ENCODE data around the gene ZNF346. TPM values are rescaled to one million over a fixed set of nuclear protein-coding genes. Genes with fewer than 3 reads are reported as not detected.

Gene ZNF346
- polyA plus RNA-seq, 4 donors: 22.3 to 27.9 (median 25.1) TPM

DNA sequence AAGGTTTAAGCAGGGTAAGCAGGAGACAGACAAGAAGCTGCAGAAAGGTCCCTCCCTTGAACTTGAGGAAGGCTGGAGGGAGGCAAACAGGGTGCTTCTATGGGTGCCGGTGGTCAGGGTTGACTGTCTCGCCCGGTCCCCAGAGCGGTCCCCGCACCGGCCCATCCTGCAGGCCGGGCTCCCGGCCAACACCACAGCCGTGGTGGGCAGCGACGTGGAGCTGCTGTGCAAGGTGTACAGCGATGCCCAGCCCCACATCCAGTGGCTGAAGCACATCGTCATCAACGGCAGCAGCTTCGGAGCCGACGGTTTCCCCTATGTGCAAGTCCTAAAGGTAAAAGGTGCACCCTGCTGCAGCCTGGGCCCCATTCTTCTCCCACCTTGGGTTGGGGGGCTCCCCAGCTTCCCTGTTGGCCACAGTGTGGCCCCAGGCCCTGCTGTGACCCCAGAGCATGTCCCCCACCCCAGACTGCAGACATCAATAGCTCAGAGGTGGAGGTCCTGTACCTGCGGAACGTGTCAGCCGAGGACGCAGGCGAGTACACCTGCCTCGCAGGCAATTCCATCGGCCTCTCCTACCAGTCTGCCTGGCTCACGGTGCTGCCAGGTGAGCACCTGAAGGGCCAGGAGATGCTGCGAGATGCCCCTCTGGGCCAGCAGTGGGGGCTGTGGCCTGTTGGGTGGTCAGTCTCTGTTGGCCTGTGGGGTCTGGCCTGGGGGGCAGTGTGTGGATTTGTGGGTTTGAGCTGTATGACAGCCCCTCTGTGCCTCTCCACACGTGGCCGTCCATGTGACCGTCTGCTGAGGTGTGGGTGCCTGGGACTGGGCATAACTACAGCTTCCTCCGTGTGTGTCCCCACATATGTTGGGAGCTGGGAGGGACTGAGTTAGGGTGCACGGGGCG is 69.9 kb downstream of the ZNF346 start:
- DNase-seq (ENCODE audit: low read depth in 4 of 4, low spot score in 3 of 4): no peak

GRCh38 chr5:177093082-177093712 is 70.7 kb downstream of the ZNF346 start:
- no peak for DNase-seq (ENCODE audit: low read depth in 4 of 4, low spot score in 3 of 4)

- DNase-seq (ENCODE audit: low read depth in 4 of 4, low spot score in 3 of 4): no peak
Measured at GRCh38 chr5:177093803-177094202, 71.3 kb downstream of the ZNF346 start.

DNA sequence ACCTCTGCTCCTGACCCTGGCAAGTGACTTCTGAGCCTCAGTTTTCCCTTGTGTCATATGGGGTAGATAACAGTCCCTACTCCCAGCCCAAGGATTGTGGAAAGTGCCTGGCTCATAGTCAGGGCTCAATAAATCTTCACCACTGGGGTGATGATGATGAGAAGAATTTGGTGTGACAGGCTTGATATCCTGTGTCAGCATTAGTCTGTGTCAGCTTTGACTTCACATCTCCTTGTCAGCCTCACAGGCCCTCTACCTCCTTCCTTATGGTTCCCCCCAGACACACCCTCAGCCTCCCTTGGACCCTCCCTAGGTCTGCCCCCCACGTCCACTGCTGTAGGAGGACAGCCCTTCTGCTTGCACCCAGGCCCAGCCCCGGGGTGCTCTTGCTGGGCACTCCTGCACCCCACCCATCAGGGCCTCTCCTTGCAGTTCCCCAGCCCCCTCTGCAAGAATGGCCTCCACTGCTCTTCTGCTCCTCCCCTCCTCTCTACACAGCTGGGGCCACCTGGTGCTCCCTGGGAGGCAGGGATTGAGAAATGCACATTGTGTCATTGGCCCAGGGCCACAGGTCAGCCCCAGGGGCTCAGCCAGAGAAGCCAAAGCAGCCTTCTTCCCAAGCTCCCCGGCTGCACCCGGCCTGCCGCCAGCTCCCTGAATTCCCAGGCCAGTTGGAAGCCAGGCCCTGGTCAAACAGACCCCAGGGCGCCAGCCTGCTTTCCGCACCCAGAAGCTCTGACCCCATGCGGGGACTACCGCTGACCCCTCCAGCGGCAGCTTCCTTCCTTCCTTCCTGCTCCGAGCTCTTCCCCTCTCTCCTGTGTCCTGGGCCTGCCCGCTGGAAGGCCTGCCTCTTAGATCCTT is 72.0 kb downstream of the ZNF346 start:
- DNase-seq (ENCODE audit: low read depth in 4 of 4, low spot score in 3 of 4): no peak

DNA sequence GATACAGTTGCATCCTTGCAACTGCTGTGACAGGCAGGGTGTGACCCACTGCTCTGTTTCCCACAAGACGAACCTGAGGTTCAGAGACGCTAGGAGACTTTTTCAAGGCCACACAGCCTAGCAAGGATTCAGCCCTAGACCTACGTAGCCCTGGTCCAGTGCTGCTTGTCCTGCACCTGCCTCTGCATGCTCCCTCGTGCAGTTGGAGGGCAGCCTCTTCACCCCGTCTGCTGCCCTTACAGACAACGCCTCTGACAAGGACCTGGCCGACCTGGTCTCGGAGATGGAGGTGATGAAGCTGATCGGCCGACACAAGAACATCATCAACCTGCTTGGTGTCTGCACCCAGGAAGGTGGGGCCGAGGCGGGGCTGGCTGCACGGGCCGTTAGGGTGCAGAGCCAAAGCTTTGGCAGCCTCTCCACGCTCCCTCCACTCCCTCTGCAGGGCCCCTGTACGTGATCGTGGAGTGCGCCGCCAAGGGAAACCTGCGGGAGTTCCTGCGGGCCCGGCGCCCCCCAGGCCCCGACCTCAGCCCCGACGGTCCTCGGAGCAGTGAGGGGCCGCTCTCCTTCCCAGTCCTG is 72.7 kb downstream of the ZNF346 start:
- DNase-seq (ENCODE audit: low read depth in 4 of 4, low spot score in 3 of 4): no peak

GRCh38 chr5:177096162-177097015 is 73.9 kb downstream of the ZNF346 start:
- no peak for DNase-seq (ENCODE audit: low read depth in 4 of 4, low spot score in 3 of 4)

GRCh38 chr5:177097016-177097985 is 74.8 kb downstream of the ZNF346 start:
- DNase-seq (ENCODE audit: low read depth in 4 of 4, low spot score in 3 of 4): no peak

DNA sequence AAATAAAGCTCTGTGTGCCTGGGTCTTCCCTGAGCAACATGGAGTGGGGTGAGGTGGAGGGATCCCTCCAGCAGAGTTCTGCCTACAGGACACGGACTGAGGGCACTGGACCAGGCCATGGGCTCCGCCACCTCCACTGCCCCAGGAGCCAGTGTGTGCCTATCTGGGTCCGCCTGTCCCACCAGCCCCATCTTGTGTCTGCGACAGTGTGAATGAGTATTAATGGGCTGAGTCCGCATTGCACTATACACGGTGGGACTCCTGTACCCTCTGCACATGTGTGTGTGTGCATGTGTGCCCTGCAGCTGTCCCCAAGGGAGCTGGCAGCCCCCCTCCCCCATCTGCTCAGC is 75.6 kb downstream of the ZNF346 start:
- DNase-seq (ENCODE audit: low read depth in 4 of 4, low spot score in 3 of 4): no peak

- no peak for DNase-seq (ENCODE audit: low read depth in 4 of 4, low spot score in 3 of 4)
Measured at GRCh38 chr5:177098470-177099141, 76.1 kb downstream of the ZNF346 start.

GRCh38 chr5:177099422-177100093 is 77.1 kb downstream of the ZNF346 start:
- DNase-seq (ENCODE audit: low read depth in 4 of 4, low spot score in 3 of 4): no peak

- DNase-seq (ENCODE audit: low read depth in 4 of 4, low spot score in 3 of 4): no peak
Measured at GRCh38 chr5:177100714-177101121, 78.2 kb downstream of the ZNF346 start.

DNA sequence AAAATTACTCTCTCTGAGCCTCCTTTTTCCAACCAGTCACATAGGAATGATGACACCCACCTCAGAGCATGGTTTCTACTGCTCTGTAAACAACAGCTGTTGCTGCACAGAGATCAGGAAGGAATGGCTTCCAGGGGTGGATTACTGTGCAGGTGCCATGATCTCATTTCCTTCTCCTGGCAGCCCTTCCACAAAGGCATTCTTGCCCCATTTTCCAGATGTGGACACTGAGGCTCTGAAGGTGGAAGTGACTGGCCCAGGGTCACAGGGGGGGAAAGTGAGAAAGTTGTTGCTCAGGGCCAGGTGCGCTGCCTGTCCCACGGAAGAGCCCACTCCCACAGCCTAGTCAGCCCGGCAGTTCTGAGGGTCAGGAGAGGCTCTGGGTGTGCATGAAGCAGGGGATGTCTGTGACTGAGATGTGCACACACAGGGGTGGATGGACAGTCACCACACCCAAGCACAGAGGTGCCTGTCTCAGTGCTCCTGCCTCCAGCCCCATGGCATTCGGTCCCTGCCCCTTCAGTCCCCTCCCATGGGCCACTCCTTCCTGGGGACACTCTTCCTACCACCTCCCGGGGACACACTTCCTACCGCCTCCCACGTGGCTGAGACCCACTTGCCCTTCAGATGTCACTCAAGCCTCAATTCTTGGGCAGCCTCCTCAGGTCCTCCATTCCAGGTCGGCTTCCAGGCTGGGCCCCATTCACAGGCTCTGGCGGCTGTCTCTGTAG is 81.2 kb downstream of the ZNF346 start:
- no peak for DNase-seq (ENCODE audit: low read depth in 4 of 4, low spot score in 3 of 4)

- DNase-seq (ENCODE audit: low read depth in 4 of 4, low spot score in 3 of 4): no peak
Measured at GRCh38 chr5:177105691-177106476, 83.4 kb downstream of the ZNF346 start.

- DNase-seq (ENCODE audit: low read depth in 4 of 4, low spot score in 3 of 4): no peak
Measured at GRCh38 chr5:177107159-177107558, 84.7 kb downstream of the ZNF346 start.

- DNase-seq (ENCODE audit: low read depth in 4 of 4, low spot score in 3 of 4): no peak
Measured at GRCh38 chr5:177109810-177110209, 87.3 kb downstream of the ZNF346 start.

DNA sequence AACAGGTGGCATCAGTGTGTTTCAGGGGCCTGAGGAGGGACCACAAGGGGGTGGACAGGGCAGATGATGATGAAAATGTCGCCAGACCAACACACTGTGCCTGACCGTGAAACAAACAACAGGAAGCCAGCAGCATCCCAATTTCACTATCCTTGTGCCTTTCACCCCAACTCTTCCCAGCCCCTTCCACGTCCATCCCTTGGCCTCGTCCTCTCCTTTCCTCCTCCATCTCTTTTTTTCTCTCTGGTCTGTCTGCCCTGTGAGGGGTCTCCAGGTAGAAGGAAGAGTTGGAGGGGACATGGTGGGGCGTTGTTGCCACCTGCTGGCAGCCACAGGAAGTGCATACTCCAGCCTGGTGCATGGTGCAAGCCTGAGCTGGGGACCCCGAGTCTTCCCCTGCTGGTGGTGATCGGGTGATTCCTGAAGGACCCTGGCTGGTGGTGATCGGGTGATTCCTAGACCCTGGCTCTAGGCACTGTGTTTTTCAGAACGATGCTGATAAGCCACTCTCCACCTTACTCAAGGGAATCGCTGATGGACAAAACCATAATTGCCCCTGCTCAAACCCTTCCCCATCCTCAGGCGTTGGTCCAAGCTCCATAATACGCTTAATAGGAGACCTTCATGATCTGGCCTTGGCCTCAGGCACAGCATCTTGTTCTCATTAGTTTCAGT is 89.4 kb downstream of the ZNF346 start:
- no peak for DNase-seq (ENCODE audit: low read depth in 4 of 4, low spot score in 3 of 4)

All from left renal pelvis (tissue), 4 donors.